ENCODE measurements around the gene HIF1A.

- TF ChIP-seq CTCF (IDR thresholded peaks at IDR 0.05; ENCODE audit: low read depth, low read length, missing input control) (no peak), TAF1 (conservative IDR thresholded peaks at IDR 0.05) (no peak), YY1 (IDR thresholded peaks at IDR 0.05) (no peak), ZBTB33 (IDR thresholded peaks at IDR 0.05) (no peak), RXRA (IDR thresholded peaks at IDR 0.05) (no peak), RAD21 (IDR thresholded peaks at IDR 0.05) (no peak), MAX (IDR thresholded peaks at IDR 0.05) (no peak), HNF4G (IDR thresholded peaks at IDR 0.05) (no peak), FOXA1 (IDR thresholded peaks at IDR 0.05) (no peak), SP1 (IDR thresholded peaks at IDR 0.05) (no peak), EGR1 (IDR thresholded peaks at IDR 0.05; ENCODE audit: low read depth in 2 of 2) (no peak), GABPA (IDR thresholded peaks at IDR 0.05 in 1 of 2, conservative IDR thresholded peaks at IDR 0.05 in 1 of 2) (no peak), ATF3 (IDR thresholded peaks at IDR 0.05) (no peak)
- TF ChIP-seq, protein P1, sequence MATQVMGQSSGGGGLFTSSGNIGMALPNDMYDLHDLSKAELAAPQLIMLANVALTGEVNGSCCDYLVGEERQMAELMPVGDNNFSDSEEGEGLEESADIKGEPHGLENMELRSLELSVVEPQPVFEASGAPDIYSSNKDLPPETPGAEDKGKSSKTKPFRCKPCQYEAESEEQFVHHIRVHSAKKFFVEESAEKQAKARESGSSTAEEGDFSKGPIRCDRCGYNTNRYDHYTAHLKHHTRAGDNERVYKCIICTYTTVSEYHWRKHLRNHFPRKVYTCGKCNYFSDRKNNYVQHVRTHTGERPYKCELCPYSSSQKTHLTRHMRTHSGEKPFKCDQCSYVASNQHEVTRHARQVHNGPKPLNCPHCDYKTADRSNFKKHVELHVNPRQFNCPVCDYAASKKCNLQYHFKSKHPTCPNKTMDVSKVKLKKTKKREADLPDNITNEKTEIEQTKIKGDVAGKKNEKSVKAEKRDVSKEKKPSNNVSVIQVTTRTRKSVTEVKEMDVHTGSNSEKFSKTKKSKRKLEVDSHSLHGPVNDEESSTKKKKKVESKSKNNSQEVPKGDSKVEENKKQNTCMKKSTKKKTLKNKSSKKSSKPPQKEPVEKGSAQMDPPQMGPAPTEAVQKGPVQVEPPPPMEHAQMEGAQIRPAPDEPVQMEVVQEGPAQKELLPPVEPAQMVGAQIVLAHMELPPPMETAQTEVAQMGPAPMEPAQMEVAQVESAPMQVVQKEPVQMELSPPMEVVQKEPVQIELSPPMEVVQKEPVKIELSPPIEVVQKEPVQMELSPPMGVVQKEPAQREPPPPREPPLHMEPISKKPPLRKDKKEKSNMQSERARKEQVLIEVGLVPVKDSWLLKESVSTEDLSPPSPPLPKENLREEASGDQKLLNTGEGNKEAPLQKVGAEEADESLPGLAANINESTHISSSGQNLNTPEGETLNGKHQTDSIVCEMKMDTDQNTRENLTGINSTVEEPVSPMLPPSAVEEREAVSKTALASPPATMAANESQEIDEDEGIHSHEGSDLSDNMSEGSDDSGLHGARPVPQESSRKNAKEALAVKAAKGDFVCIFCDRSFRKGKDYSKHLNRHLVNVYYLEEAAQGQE (IDR thresholded peaks at IDR 0.05): no peak
Observed at GRCh38 chr14:61654026-61654425, 41.3 kb upstream of the HIF1A start.

Measured in liver (tissue), 3 donors.